ENCODE data around the gene PNPO.

DNA sequence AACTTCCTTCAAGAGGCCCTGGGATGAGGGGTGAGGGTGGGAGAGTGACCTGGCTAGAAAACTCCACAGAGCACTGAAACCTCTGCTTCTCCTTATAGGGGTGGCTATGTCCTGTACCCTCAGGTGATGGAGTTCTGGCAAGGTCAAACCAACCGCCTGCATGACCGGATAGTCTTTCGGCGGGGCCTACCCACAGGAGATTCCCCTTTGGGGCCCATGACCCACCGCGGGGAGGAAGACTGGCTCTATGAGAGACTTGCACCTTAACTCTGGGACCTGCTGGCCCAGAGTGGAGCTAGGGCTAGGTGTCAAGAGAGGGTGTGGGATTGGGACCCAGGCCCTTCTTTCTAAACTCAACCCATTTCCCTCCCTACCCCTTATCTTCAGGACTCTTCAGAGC lies 5.1 kb downstream of the PNPO start:
- TF ChIP-seq, protein P1, sequence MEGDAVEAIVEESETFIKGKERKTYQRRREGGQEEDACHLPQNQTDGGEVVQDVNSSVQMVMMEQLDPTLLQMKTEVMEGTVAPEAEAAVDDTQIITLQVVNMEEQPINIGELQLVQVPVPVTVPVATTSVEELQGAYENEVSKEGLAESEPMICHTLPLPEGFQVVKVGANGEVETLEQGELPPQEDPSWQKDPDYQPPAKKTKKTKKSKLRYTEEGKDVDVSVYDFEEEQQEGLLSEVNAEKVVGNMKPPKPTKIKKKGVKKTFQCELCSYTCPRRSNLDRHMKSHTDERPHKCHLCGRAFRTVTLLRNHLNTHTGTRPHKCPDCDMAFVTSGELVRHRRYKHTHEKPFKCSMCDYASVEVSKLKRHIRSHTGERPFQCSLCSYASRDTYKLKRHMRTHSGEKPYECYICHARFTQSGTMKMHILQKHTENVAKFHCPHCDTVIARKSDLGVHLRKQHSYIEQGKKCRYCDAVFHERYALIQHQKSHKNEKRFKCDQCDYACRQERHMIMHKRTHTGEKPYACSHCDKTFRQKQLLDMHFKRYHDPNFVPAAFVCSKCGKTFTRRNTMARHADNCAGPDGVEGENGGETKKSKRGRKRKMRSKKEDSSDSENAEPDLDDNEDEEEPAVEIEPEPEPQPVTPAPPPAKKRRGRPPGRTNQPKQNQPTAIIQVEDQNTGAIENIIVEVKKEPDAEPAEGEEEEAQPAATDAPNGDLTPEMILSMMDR (IDR thresholded peaks at IDR 0.05; ENCODE audit: poor library complexity): no peak
- TF ChIP-seq EZH2 (IDR thresholded peaks at IDR 0.05; ENCODE audit: borderline replicate concordance) (no peak), EZH2phosphoT487 (IDR thresholded peaks at IDR 0.05; ENCODE audit: low read depth, severe bottlenecking, unreplicated experiment) (no peak)

All from hepatocyte (in vitro differentiated cells).